Sigmoid colon (tissue), 7 donors: ENCODE measurements around the gene ISCA2. TPM values are rescaled to one million over a fixed set of nuclear protein-coding genes. Genes with fewer than 3 reads are reported as not detected.

Experiments used
- DNase-seq: peaks from one replicate; pipeline ENCODE4 v3.0.0-alpha.2; 2019
- H3K27ac ChIP-seq, 4 donors: fragments of 200-600 bp; sonication (generic); one replicate each; pipeline ENCODE4 v1.5.1; 2016 to 2019; ENCODE audit warnings: mild to moderate bottlenecking in 1 of 4
- H3K27me3 ChIP-seq, 3 donors: fragments of 200-600 bp; sonication (generic); one replicate each; pipeline ENCODE4 v1.5.1; 2019; ENCODE audit warnings: mild to moderate bottlenecking in 1 of 3
- H3K36me3 ChIP-seq, 4 donors: fragments of 200-600 bp; sonication (generic); one replicate each; pipeline ENCODE4 v1.5.1; 2016 to 2019
- H3K4me1 ChIP-seq, 4 donors: fragments of 200-600 bp; sonication (generic); one replicate each; pipeline ENCODE4 v1.5.1; 2017 to 2019
- H3K4me3 ChIP-seq, 4 donors: fragments of 200-600 bp; sonication (generic); one replicate each; pipeline ENCODE4 v1.5.1; 2017 to 2019; ENCODE audit warnings: mild to moderate bottlenecking in 2 of 4, moderate library complexity in 1 of 4
- H3K9me3 ChIP-seq, 4 donors: fragments of 200-600 bp in 3 of 4; sonication (generic) in 3 of 4; one replicate each; pipeline versions ENCODE4 v1.5.1 to v1.6.1; 2013 to 2019
- EP300 ChIP-seq, 4 donors: sonication (generic); formaldehyde crosslinking; IDR thresholded peaks; one replicate each; pipeline ENCODE4 v1.6.1; 2017; ENCODE audit warnings: antibody characterized with exemption in 4 of 4
- POLR2A ChIP-seq, 2 donors: fragments of 450-650 bp; IDR thresholded peaks; one replicate each; pipeline ENCODE4 v1.6.1; 2016; ENCODE audit warnings: antibody characterized with exemption in 2 of 2, mild to moderate bottlenecking in 2 of 2, moderate library complexity in 2 of 2
- POLR2AphosphoS5 ChIP-seq, 4 donors: sonication (generic); formaldehyde crosslinking; IDR thresholded peaks; one replicate each; pipeline ENCODE4 v1.6.1; 2017; ENCODE audit warnings: antibody characterized with exemption in 4 of 4
- WGBS, 2 donors: extraction: QIAGEN DNeasy Blood & Tissue Kit; methylation state at CpG; one replicate each; pipeline ENCODE4 v1.1.7; 2013; 5-methylcytosine and 5-hydroxymethylcytosine counted together
- intact Hi-C: fragments of 100-400 bp; cut with DNase I; formaldehyde crosslinking; loops from one replicate; pipeline ENCODE4 v1.15.1; 2023
- polyA plus RNA-seq, 3 donors: library from polyadenylated mRNA; stranded (reverse); fragments of 200-250 nt; gene quantifications; one replicate each; pipeline ENCODE4 v1.2.3, GENCODE V29; 2013
- total RNA-seq, 4 donors: library from RNA; depleted of rRNA; stranded (reverse); fragments of >200 nt; gene quantifications; one replicate each; pipeline ENCODE4 v1.1.0, GENCODE V29; 2016
- TF ChIP-seq, protein P1 (sequence below), 4 experiments: fragments of 450-650 bp in 3 of 4; fragments of 200-600 bp in 1 of 4; IDR thresholded peaks; one replicate each; pipeline ENCODE4 v1.5.1; 2016 to 2019; ENCODE audit warnings: antibody characterized with exemption in 4 of 4, mild to moderate bottlenecking in 3 of 4, moderate library complexity in 2 of 4
- donor health status: healthy with polysubstance abuse.
- donor health status: Bipolar disorder and iron deficiency.
- donor health status: healthy.

ISCA2 gene
- total and polyA plus RNA-seq, 7 donors, result 8.6 to 59.0 (median 15.7) TPM

DNA sequence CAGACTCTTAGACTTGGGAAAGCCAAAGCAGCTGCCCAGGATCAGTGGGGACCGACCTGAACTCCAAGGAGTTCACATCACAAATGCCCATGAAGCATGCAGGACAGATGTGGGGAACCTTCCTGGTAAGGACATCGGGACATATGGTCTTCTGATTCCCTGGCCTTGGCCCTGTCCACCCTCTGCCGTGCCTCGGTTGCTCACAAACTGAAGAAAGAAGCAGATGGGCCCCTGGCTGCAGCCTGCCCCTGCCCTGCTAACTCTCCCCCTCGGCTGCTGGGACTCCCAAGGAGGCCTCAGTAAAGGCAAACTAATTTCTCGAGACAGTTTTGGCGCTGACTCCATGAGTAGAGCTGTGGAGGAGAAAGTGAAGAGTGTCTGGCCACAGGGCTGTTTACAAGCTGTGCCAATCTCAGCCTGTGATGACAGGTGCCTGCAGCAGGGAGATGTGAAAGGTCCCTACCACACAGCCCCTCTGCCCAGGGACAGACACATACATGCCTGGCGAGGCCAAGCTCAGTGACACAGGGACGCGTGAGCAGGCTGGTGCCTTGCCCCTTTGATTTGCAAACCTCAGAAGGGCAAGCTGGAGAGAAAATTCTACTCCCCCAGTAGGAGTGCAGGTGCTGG, 48.6 kb downstream of the ISCA2 start:
- intact Hi-C loops, result no loop called here
- Histone ChIP-seq H3K4me1 (peaks cover 0 to 8% (median 0%) of the 10 kb centered on the region in 4 donors), H3K27ac (no peak overlapping the region), H3K36me3 (no peaks in the 10 kb centered on the region), H3K9me3 (no peaks in the 10 kb centered on the region), H3K27me3 (no peaks in the 10 kb centered on the region), H3K4me3 (no peak overlapping the region)
- TF ChIP-seq EP300 (IDR thresholded peaks at IDR 0.05), result no peak
- no peak for TF ChIP-seq POLR2A (IDR thresholded peaks at IDR 0.05)
- TF ChIP-seq, protein P1, sequence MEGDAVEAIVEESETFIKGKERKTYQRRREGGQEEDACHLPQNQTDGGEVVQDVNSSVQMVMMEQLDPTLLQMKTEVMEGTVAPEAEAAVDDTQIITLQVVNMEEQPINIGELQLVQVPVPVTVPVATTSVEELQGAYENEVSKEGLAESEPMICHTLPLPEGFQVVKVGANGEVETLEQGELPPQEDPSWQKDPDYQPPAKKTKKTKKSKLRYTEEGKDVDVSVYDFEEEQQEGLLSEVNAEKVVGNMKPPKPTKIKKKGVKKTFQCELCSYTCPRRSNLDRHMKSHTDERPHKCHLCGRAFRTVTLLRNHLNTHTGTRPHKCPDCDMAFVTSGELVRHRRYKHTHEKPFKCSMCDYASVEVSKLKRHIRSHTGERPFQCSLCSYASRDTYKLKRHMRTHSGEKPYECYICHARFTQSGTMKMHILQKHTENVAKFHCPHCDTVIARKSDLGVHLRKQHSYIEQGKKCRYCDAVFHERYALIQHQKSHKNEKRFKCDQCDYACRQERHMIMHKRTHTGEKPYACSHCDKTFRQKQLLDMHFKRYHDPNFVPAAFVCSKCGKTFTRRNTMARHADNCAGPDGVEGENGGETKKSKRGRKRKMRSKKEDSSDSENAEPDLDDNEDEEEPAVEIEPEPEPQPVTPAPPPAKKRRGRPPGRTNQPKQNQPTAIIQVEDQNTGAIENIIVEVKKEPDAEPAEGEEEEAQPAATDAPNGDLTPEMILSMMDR (IDR thresholded peaks at IDR 0.05), result no peak
- no peak for TF ChIP-seq POLR2AphosphoS5 (IDR thresholded peaks at IDR 0.05)
- 85 to 86% methylated on average over 10 of the region's 10 CpGs for WGBS, 2 donors
- no peak for DNase-seq

DNA sequence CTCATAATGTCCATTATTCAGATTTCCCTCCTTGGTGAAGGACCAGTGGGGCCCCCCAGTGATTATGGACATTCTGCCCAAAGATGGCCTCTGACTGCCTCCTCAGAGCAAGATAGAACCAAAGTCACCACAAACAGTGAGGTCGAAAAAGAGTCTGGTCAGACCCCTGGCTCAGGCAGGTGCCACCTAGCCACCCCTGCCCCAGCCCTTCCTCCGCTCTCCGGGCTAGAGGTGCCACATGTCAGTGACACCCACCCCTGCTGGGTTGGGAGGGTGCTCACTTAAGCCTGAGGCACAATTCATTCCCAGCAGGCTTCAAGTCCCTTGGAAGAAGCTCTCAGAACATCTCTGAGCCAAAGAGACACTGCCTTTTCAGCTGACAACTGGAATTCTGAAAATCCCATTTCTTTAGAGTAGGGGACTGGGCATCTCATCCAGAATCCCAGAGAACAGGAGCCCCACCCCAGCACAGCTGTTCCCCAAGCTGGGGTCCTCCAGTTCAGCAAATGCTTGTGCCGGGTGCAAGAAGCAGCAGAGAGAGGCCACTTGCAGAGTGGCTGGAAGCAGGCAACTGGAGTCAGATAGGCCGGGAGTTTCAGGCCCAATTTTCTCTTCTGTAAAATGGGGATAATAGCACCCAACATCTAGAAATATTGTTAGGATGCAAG, 50.3 kb downstream of the ISCA2 start:
- no peak for DNase-seq
- no peak overlapping the region for H3K4me3 ChIP-seq
- TF ChIP-seq POLR2A (IDR thresholded peaks at IDR 0.05), result no peak
- no peak for TF ChIP-seq EP300 (IDR thresholded peaks at IDR 0.05)
- TF ChIP-seq, protein P1 (IDR thresholded peaks at IDR 0.05), result no peak
- no peak for TF ChIP-seq POLR2AphosphoS5 (IDR thresholded peaks at IDR 0.05)
- H3K36me3 ChIP-seq, result no peaks in the 10 kb centered on the region
- 84 to 90% methylated on average over 5 of the region's 5 CpGs for WGBS, 2 donors
- no peak overlapping the region for H3K27ac ChIP-seq
- no peaks in the 10 kb centered on the region for H3K9me3 ChIP-seq
- H3K27me3 ChIP-seq, result no peaks in the 10 kb centered on the region
- intact Hi-C loops, result no loop called here
- H3K4me1 ChIP-seq, result peaks cover 0 to 8% (median 0%) of the 10 kb centered on the region in 4 donors

DNA sequence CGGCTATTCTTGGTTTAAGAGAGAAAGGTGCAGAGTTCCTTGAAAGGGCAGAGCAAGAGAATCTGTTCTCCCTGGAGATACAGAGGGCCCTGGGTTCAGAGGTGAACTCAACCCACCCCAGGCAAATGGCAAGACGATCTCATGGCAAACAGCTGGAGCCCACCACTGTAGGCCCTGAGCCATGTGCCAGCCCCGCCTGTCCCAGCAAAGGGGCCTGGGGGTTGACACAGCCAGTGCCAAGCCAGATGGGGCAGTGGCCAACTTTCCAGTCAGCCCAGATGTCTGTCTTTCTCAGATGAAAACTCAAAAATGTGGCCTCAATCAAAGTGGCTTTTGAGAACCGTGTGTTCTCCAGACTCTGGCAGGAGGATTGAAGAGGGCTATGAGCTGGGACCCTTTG, 51.8 kb downstream of the ISCA2 start:
- DNase-seq, result no peak
- Histone ChIP-seq H3K27me3 (no peaks in the 10 kb centered on the region), H3K27ac (no peak overlapping the region), H3K36me3 (no peaks in the 10 kb centered on the region), H3K4me1 (peaks cover 0 to 8% (median 0%) of the 10 kb centered on the region in 4 donors), H3K9me3 (no peaks in the 10 kb centered on the region), H3K4me3 (no peak overlapping the region)
- intact Hi-C loops, result no loop called here
- 78 to 84% methylated on average over 4 of the region's 4 CpGs for WGBS, 2 donors
- no peak for TF ChIP-seq POLR2A (IDR thresholded peaks at IDR 0.05)
- TF ChIP-seq EP300 (IDR thresholded peaks at IDR 0.05), result no peak
- TF ChIP-seq, protein P1 (IDR thresholded peaks at IDR 0.05), result no peak
- TF ChIP-seq POLR2AphosphoS5 (IDR thresholded peaks at IDR 0.05), result no peak

DNA sequence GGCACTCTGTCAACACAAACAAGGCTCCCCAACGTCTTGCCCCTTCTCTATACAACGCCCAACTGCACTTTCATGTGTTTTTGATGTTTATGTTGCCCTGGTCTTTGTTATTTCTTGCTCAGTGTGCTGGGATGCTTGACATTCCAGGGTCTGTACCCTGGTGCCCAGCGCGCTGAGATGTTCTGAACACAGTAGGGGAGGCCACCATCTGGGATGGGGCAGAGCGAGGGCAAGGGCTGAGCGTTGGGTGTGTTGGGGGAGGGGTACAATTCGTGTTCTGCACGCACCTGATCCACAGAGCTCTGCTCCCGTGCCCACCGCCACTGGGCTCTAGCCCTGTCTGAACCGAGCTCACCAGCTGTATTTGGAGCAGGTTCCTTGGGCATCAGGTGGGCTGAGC, 52.9 kb downstream of the ISCA2 start:
- Histone ChIP-seq H3K4me3 (no peak overlapping the region), H3K4me1 (peaks cover 0 to 8% (median 0%) of the 10 kb centered on the region in 4 donors), H3K36me3 (no peaks in the 10 kb centered on the region), H3K27ac (no peak overlapping the region), H3K27me3 (no peaks in the 10 kb centered on the region), H3K9me3 (no peaks in the 10 kb centered on the region)
- 66 to 72% methylated on average over 11 of the region's 11 CpGs for WGBS, 2 donors
- DNase-seq, result no peak
- intact Hi-C loops, result no loop called here
- TF ChIP-seq EP300 (IDR thresholded peaks at IDR 0.05), result no peak
- no peak for TF ChIP-seq POLR2A (IDR thresholded peaks at IDR 0.05)
- no peak for TF ChIP-seq POLR2AphosphoS5 (IDR thresholded peaks at IDR 0.05)
- TF ChIP-seq, protein P1 (IDR thresholded peaks at IDR 0.05), result no peak

Other genes with a start within 250 kb of the ISCA2 start
- gene ABCD4, start 190.8 kb upstream of the ISCA2 start, total RNA-seq, result 10 to 100 TPM; 27.6 to 50.1 (median 31.3) TPM
- 10 to 100 TPM; 13.6 to 37.7 (median 18.0) TPM for gene ABCD4, start 190.8 kb upstream of the ISCA2 start, polyA plus RNA-seq
- not detected for gene VRTN, start 145.3 kb upstream of the ISCA2 start, total RNA-seq
- gene VRTN, start 145.3 kb upstream of the ISCA2 start, polyA plus RNA-seq, result under 1 TPM in 2 of 3 donors, not detected in 1; 0.23 to 0.25 TPM
- 1 to 10 TPM in 1 of 4 donors, under 1 TPM in 1, not detected in 2; under 0.01 to 1.7 TPM for gene SYNDIG1L, start 67.6 kb upstream of the ISCA2 start, total RNA-seq
- under 1 TPM in 1 of 3 donors, not detected in 2; 0.20 TPM for gene SYNDIG1L, start 67.6 kb upstream of the ISCA2 start, polyA plus RNA-seq
- gene NPC2, start 460 bp upstream of the ISCA2 start, total RNA-seq, result 100 to 1,000 TPM; 182 to 273 (median 215) TPM
- gene NPC2, start 460 bp upstream of the ISCA2 start, polyA plus RNA-seq, result 100 to 1,000 TPM; 176 to 251 (median 230) TPM
- 10 to 100 TPM; 12.1 to 71.2 (median 15.3) TPM for gene LTBP2, start 118.5 kb downstream of the ISCA2 start, total RNA-seq
- 1 to 10 TPM in 2 of 3 donors, under 1 TPM in 1; 0.46 to 7.1 (median 1.2) TPM for gene LTBP2, start 118.5 kb downstream of the ISCA2 start, polyA plus RNA-seq
- gene AREL1, start 219.3 kb downstream of the ISCA2 start, total RNA-seq, result 10 to 100 TPM; 11.7 to 16.6 (median 14.3) TPM
- gene AREL1, start 219.3 kb downstream of the ISCA2 start, polyA plus RNA-seq, result 10 to 100 TPM in 2 of 3 donors, 1 to 10 TPM in 1; 4.8 to 20.2 (median 10.4) TPM
- 10 to 100 TPM; 18.6 to 35.7 (median 28.3) TPM for gene FCF1, start 219.4 kb downstream of the ISCA2 start, total RNA-seq
- gene FCF1, start 219.4 kb downstream of the ISCA2 start, polyA plus RNA-seq, result 10 to 100 TPM; 22.2 to 32.3 (median 23.4) TPM